OCI-LY3 (cell line): ENCODE data around the gene SAMD15.

Experiments used
- H2AFZ ChIP-seq: fragments of 200-600, 300-600 bp; shearing (Covaris generic); 2 replicates; pipeline ENCODE4 v1.6.0; 2014; ENCODE audit warnings: antibody characterized with exemption, low read depth, low read length
- H3K27ac ChIP-seq: fragments of 200-600, 300-600 bp; sonication (generic); 2 replicates; pipeline ENCODE4 v1.5.1; 2014; ENCODE audit warnings: mild to moderate bottlenecking, low read length, moderate library complexity, mixed read lengths
- H3K27me3 ChIP-seq: fragments of 200-600, 300-600 bp; sonication (generic); 2 replicates; pipeline ENCODE4 v1.6.1; 2014; ENCODE audit warnings: low read depth, low read length, mixed read lengths
- H3K36me3 ChIP-seq: fragments of 200-600, 300-600 bp; sonication (generic); replicated peaks from 2 replicates; pipeline ENCODE3; 2014; ENCODE audit warnings: low read depth, low read length, mixed read lengths
- H3K4me1 ChIP-seq: fragments of 300-600, 200-600 bp; sonication (generic); 2 replicates; pipeline ENCODE4 v1.6.1; 2014; ENCODE audit warnings: low read length, mixed read lengths
- H3K4me2 ChIP-seq: fragments of 200-600, 300-600 bp; sonication (generic); 2 replicates; pipeline ENCODE4 v1.6.1; 2014; ENCODE audit warnings: low read length, mixed read lengths
- H3K4me3 ChIP-seq: fragments of 300-600, 200-600 bp; sonication (generic); 2 replicates; pipeline ENCODE4 v1.5.1; 2014; ENCODE audit warnings: antibody characterized with exemption, mild to moderate bottlenecking, low read length, moderate library complexity
- H3K79me2 ChIP-seq: fragments of 300-600, 200-600 bp; shearing (Covaris generic); 2 replicates; pipeline ENCODE4 v1.6.1; 2014; ENCODE audit warnings: mild to moderate bottlenecking, low read length, mixed read lengths
- H3K9ac ChIP-seq: fragments of 300-600, 200-600 bp; shearing (Covaris generic); 2 replicates; pipeline ENCODE4 v1.6.0; 2014; ENCODE audit warnings: mild to moderate bottlenecking, low read length, moderate library complexity
- H3K9me3 ChIP-seq: fragments of 200-600, 300-600 bp; shearing (Covaris generic); 2 replicates; pipeline ENCODE4 v1.6.1; 2014; ENCODE audit warnings: low read length, mixed read lengths; ENCODE audit not compliant: insufficient read depth
- H4K20me1 ChIP-seq: fragments of 200-600, 300-600 bp; sonication (generic); 2 replicates; pipeline ENCODE4 v1.6.1; 2016; ENCODE audit warnings: low read length, mixed read lengths; ENCODE audit not compliant: insufficient read depth
- EZH2phosphoT487 ChIP-seq: fragments of 200-600 bp; shearing (Covaris generic); IDR thresholded peaks from 2 replicates; pipeline ENCODE4 v1.6.1; 2018; ENCODE audit warnings: antibody characterized with exemption, mixed run types, low read depth
- TF ChIP-seq, protein P1 (sequence below): fragments of 200-600, 300-600 bp; sonication (generic); IDR thresholded peaks from 2 replicates; pipeline ENCODE4 v1.5.1; 2014; ENCODE audit warnings: antibody characterized with exemption, low read length, low read depth

SAMD15 gene

DNA sequence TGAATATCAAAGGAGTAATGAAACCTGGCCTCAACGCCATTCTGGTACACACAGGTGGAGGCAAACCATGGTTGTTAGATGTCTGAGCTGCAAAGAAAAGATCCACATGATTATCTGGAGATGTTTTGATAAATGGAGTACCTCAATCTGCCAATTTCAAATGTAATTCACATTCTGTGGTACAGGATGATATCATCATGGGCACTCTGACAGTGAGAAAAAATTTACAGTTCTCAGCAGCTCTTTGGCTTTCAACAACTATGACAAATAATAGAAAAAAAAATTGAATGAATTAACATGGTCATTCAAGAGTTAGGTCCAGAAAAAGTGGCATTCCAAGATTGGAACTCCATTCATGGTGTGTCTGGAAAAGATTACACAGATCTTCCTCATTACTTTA, 17.6 kb upstream of the SAMD15 start:
- Histone ChIP-seq H4K20me1 (peaks cover 10% of the 10 kb centered on the region; the same call in 1 of the 2 replicates), H2AFZ (no peak overlapping the region), H3K4me2 (no peak overlapping the region), H3K9ac (no peak overlapping the region), H3K27ac (no peak overlapping the region), H3K79me2 (peaks cover 30% of the 10 kb centered on the region), H3K36me3 (peaks cover 3% of the 10 kb centered on the region), H3K4me3 (no peak overlapping the region), H3K4me1 (0 out of 2 replicates have a peak, but pooled peaks cover 3% of the 10 kb centered on the region), H3K27me3 (no peaks in the 10 kb centered on the region), H3K9me3 (no peaks in the 10 kb centered on the region)
- TF ChIP-seq, protein P1, sequence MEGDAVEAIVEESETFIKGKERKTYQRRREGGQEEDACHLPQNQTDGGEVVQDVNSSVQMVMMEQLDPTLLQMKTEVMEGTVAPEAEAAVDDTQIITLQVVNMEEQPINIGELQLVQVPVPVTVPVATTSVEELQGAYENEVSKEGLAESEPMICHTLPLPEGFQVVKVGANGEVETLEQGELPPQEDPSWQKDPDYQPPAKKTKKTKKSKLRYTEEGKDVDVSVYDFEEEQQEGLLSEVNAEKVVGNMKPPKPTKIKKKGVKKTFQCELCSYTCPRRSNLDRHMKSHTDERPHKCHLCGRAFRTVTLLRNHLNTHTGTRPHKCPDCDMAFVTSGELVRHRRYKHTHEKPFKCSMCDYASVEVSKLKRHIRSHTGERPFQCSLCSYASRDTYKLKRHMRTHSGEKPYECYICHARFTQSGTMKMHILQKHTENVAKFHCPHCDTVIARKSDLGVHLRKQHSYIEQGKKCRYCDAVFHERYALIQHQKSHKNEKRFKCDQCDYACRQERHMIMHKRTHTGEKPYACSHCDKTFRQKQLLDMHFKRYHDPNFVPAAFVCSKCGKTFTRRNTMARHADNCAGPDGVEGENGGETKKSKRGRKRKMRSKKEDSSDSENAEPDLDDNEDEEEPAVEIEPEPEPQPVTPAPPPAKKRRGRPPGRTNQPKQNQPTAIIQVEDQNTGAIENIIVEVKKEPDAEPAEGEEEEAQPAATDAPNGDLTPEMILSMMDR: no peak
- TF ChIP-seq EZH2phosphoT487: no peak

GRCh38 chr14:77364146-77364545, 13.0 kb upstream of the SAMD15 start:
- no peak overlapping the region for H3K27ac ChIP-seq
- no peak for TF ChIP-seq EZH2phosphoT487
- TF ChIP-seq, protein P1: no peak
- H3K4me2 ChIP-seq: no peak overlapping the region
- no peaks in the 10 kb centered on the region for H3K36me3 ChIP-seq
- peaks cover 10% of the 10 kb centered on the region; the same call in 1 of the 2 replicates for H4K20me1 ChIP-seq
- H3K27me3 ChIP-seq: no peaks in the 10 kb centered on the region
- no peak overlapping the region for H2AFZ ChIP-seq
- no peaks in the 10 kb centered on the region for H3K9me3 ChIP-seq
- H3K9ac ChIP-seq: no peak overlapping the region
- no peak overlapping the region for H3K4me3 ChIP-seq
- H3K79me2 ChIP-seq: peaks cover 40% of the 10 kb centered on the region
- H3K4me1 ChIP-seq: 0 out of 2 replicates have a peak, but pooled peaks cover 3% of the 10 kb centered on the region

DNA sequence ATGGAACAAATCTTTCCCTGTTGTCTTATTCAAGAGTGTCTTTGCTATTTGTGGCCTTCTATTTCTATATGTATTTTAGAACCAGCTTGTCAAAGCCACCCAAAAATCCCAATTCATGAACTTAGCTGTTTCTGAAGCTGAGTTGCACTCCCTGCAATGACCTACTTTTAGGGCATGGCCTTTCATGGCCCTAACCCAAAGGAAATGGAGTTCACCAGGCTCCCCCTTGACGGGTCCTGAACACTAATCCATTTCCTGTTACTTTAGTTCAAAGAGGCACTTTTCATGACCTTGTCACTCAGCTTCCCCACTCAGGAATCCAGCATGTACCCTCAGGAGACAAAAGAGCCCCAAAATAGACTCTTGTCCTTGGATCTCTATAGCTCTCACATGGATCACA, 7.9 kb upstream of the SAMD15 start:
- H3K27me3 ChIP-seq: no peaks in the 10 kb centered on the region
- H3K4me1 ChIP-seq: peaks cover 28% of the 10 kb centered on the region
- H3K27ac ChIP-seq: no peak overlapping the region
- H3K36me3 ChIP-seq: peaks cover 5% of the 10 kb centered on the region
- H3K79me2 ChIP-seq: peaks cover 53% of the 10 kb centered on the region
- no peak overlapping the region for H3K4me3 ChIP-seq
- H3K9me3 ChIP-seq: no peaks in the 10 kb centered on the region
- no peak overlapping the region for H2AFZ ChIP-seq
- H4K20me1 ChIP-seq: no peaks in the 10 kb centered on the region
- no peak overlapping the region for H3K9ac ChIP-seq
- H3K4me2 ChIP-seq: no peak overlapping the region
- TF ChIP-seq, protein P1: no peak
- no peak for TF ChIP-seq EZH2phosphoT487

GRCh38 chr14:77372304-77372841, 4.8 kb upstream of the SAMD15 start:
- Histone ChIP-seq H3K27me3 (no peaks in the 10 kb centered on the region), H3K4me2 (peak overlapping the region; percentile 100), H2AFZ (no peak overlapping the region), H4K20me1 (no peaks in the 10 kb centered on the region), H3K4me3 (peak overlapping the region; percentile 73), H3K9ac (peak overlapping the region; percentile 52), H3K27ac (peak overlapping the region; percentile 93), H3K36me3 (peaks cover 11% of the 10 kb centered on the region), H3K4me1 (peaks cover 43% of the 10 kb centered on the region), H3K9me3 (no peaks in the 10 kb centered on the region), H3K79me2 (peaks cover 71% of the 10 kb centered on the region)
- no peak for TF ChIP-seq EZH2phosphoT487
- TF ChIP-seq, protein P1: no peak
